K562 (cell line): ENCODE data around the gene PPT2. TPM values are rescaled to one million over a fixed set of nuclear protein-coding genes. Genes with fewer than 3 reads are reported as not detected.
A peak's percentile ranks its signal among the peaks of the same experiment; 100 is the strongest.

Experiments
- ATAC-seq: fragments of 200-7000 bp; cut with Tn5 transposase; 3 replicates; pipeline ENCODE4 v1.9.1; 2020; ENCODE audit warnings: moderate library complexity
- BruUV-seq: library from RNA; stranded (reverse); fragments of 400-500 nt; replicated peaks from 2 replicates; lab custom pipeline; 2021; lab: Mats Ljungman, UMichigan
- CTCF ChIA-PET: fragments of 300-600 bp; formaldehyde crosslinking; extraction: SDS; loops from one replicate; lab custom pipeline; 2021; ENCODE audit warnings: low intra/inter-chr PET ratio; lab: Yijun Ruan, JAX
- POLR2A ChIA-PET: fragments of 300-600, 350-650 bp; sonication (Branson Sonifier 250); formaldehyde crosslinking; extraction: SDS; loops from one replicate; lab custom pipeline; 2021; ENCODE audit warnings: antibody characterized with exemption, inconsistent platforms; lab: Yijun Ruan, JAX
- DNase-seq, 4 experiments: peaks; one replicate each; pipeline versions ENCODE4 v3.0.0 to v3.0.0-alpha.2; 2011 to 2018; ENCODE audit warnings: low spot score in 3 of 4, mixed read lengths in 3 of 4; ENCODE audit errors: extremely low read depth in 1 of 4
- FAIRE-seq: peaks from 2 replicates; lab custom pipeline; 2011; peaks lifted over from hg19 to GRCh38; lab: Jason Lieb, UNC
- H2AFZ ChIP-seq: 2 replicates; pipeline ENCODE4 v1.6.0; 2011; ENCODE audit warnings: low read depth, low read length, control low read depth, inconsistent platforms
- H3K27ac ChIP-seq: fragments of 200-600 bp; 3 replicates; pipeline ENCODE4 v1.8.0; 2011; ENCODE audit warnings: low read depth, mild to moderate bottlenecking, control low read depth, inconsistent platforms, low read length, moderate library complexity, mixed read lengths; ENCODE audit errors: extremely low read depth
- H3K27me3 ChIP-seq, 2 experiments: fragments of 300-600 bp in 1 of 2; 2 replicates in 1 of 2; 3 replicates in 1 of 2; pipeline versions ENCODE4 v1.6.0 to v1.8.0; 2011; ENCODE audit warnings: inconsistent platforms in 2 of 2, low read length in 2 of 2, mild to moderate bottlenecking in 1 of 2, mixed read lengths in 1 of 2, moderate library complexity in 1 of 2; ENCODE audit not compliant: control insufficient read depth in 2 of 2, insufficient read depth in 2 of 2
- H3K36me3 ChIP-seq: fragments of 300-600 bp; 3 replicates; pipeline ENCODE4 v1.8.0; 2011; ENCODE audit warnings: mild to moderate bottlenecking, low read length, inconsistent platforms; ENCODE audit not compliant: control insufficient read depth, insufficient read depth
- H3K4me1 ChIP-seq, 2 experiments: fragments of 200-600 bp in 1 of 2; replicated peaks in 1 of 2; 2 replicates in 1 of 2; 3 replicates in 1 of 2; pipeline versions ENCODE4 v1.5.1 to v1.8.0; 2011; ENCODE audit warnings: inconsistent platforms in 2 of 2, low read length in 2 of 2, mild to moderate bottlenecking in 1 of 2, mixed read lengths in 1 of 2, moderate library complexity in 1 of 2; ENCODE audit not compliant: control insufficient read depth in 2 of 2, insufficient read depth in 2 of 2
- H3K4me2 ChIP-seq: 2 replicates; pipeline ENCODE4 v1.6.1; 2011; ENCODE audit warnings: low read length, control low read depth, inconsistent platforms, mixed read lengths; ENCODE audit not compliant: insufficient read depth
- H3K4me3 ChIP-seq: fragments of 200-600 bp; sonication (generic), shearing (Covaris generic); 2 replicates; pipeline ENCODE4 v1.5.1; 2016; ENCODE audit warnings: control low read depth, inconsistent platforms
- H3K79me2 ChIP-seq: fragments of 200-600 bp; 3 replicates; pipeline ENCODE4 v1.8.0; 2011; ENCODE audit warnings: low read length, inconsistent platforms; ENCODE audit not compliant: control insufficient read depth, insufficient read depth
- H3K9ac ChIP-seq, 2 experiments: 2 replicates each; pipeline versions ENCODE4 v1.6.0 to v1.6.1; 2011; ENCODE audit warnings: low read depth in 2 of 2, low read length in 2 of 2, control low read depth in 1 of 2, inconsistent platforms in 1 of 2, mild to moderate bottlenecking in 1 of 2, mixed read lengths in 1 of 2; ENCODE audit not compliant: insufficient read depth in 1 of 2
- H3K9me1 ChIP-seq: one replicate; pipeline ENCODE4 v1.6.0; 2011; ENCODE audit warnings: inconsistent platforms, mild to moderate bottlenecking, low read length, moderate library complexity; ENCODE audit not compliant: control insufficient read depth, insufficient read depth
- H3K9me3 ChIP-seq: replicated peaks from 2 replicates; pipeline ENCODE4 v1.5.1; 2011; ENCODE audit warnings: low read depth, low read length, inconsistent platforms; ENCODE audit not compliant: control insufficient read depth, insufficient read depth
- H4K20me1 ChIP-seq: replicated peaks from 2 replicates; pipeline ENCODE4 v1.6.1; 2011; ENCODE audit warnings: low read length, inconsistent platforms, mixed read lengths; ENCODE audit not compliant: control insufficient read depth, insufficient read depth
- CBFB ChIP-seq: sonication (generic); formaldehyde crosslinking; IDR thresholded peaks from 2 replicates; pipeline ENCODE4 v1.4.0; 2020; ENCODE audit warnings: mild to moderate bottlenecking, missing genetic modification reagents
- CHD1 ChIP-seq: fragments of 200-600 bp; sonication (generic); IDR thresholded peaks from one replicate; pipeline ENCODE4 v1.6.1; 2012; ENCODE audit warnings: mild to moderate bottlenecking, moderate library complexity, low read length, inconsistent platforms
- GATAD2A ChIP-seq: fragments of 450-650 bp; IDR thresholded peaks from 2 replicates; pipeline ENCODE4 v1.6.1; 2017
- HDAC3 ChIP-seq: fragments of 450-650 bp; IDR thresholded peaks from 2 replicates; pipeline ENCODE4 v1.6.1; 2018; ENCODE audit warnings: borderline replicate concordance, mild to moderate bottlenecking, moderate library complexity; ENCODE audit not compliant: partially characterized antibody
- HIVEP1 ChIP-seq: fragments of 250-450 bp; sonication (Bioruptor Pico); IDR thresholded peaks from 2 replicates; pipeline ENCODE4 v1.4.0; 2020; ENCODE audit warnings: mild to moderate bottlenecking
- MYBL2 ChIP-seq, 2 experiments: fragments of 450-650 bp in 1 of 2; sonication (generic) in 1 of 2; formaldehyde crosslinking in 1 of 2; IDR thresholded peaks; 2 replicates each; pipeline versions ENCODE4 v1.6.1 to v1.8.1; 2017 to 2022; ENCODE audit warnings: borderline replicate concordance in 1 of 2, inconsistent platforms in 1 of 2, low read depth in 1 of 2, mild to moderate bottlenecking in 1 of 2, missing genetic modification reagents in 1 of 2, moderate library complexity in 1 of 2
- SMARCC2 ChIP-seq: fragments of 450-650 bp; IDR thresholded peaks from 2 replicates; pipeline ENCODE4 v1.6.1; 2017; ENCODE audit warnings: antibody characterized with exemption, moderate library complexity, mild to moderate bottlenecking, low read depth
- ZNF407 ChIP-seq: fragments of 450-650 bp; IDR thresholded peaks from 2 replicates; pipeline ENCODE4 v1.6.1; 2016; ENCODE audit warnings: low read depth
- ZNF639 ChIP-seq, 2 experiments: fragments of 200-800 bp in 1 of 2; sonication (Bioruptor generic) in 1 of 2; sonication (generic) in 1 of 2; formaldehyde crosslinking in 1 of 2; IDR thresholded peaks in 1 of 2; conservative IDR thresholded peaks in 1 of 2; 2 replicates each; pipeline versions ENCODE4 v1.5.0 to v1.6.1; 2016 to 2020; ENCODE audit warnings: missing compliant biosample characterization in 1 of 2, missing genetic modification characterization in 1 of 2, missing genetic modification reagents in 1 of 2
- ZNF778 ChIP-seq: fragments of 450-650 bp; formaldehyde crosslinking; IDR thresholded peaks from 2 replicates; pipeline ENCODE4 v1.4.0; 2020; ENCODE audit warnings: mild to moderate bottlenecking, moderate library complexity
- WGBS: fragments of 100-300 bp; shearing (Covaris generic); methylation state at CpG from one replicate; pipeline ENCODE4 v1.1.6; 2016; ENCODE audit warnings: low coverage, mixed read lengths; ENCODE audit not compliant: insufficient coverage; ENCODE audit errors: missing lambda C conversion rate; 5-methylcytosine and 5-hydroxymethylcytosine counted together
- in situ Hi-C: fragments of 300-500 bp; cut with MboI; formaldehyde crosslinking; loops from 4 replicates; pipeline ENCODE4 v1.15.0; 2018; ENCODE audit warnings: inconsistent platforms, mixed read lengths
- intact Hi-C: fragments of 100-400 bp; cut with micrococcal nuclease; formaldehyde crosslinking; loops from 2 replicates; pipeline ENCODE4 v1.14.2; 2022
- polyA plus RNA-seq, 8 experiments: library from polyadenylated mRNA; depleted of rRNA in 4 of 8; stranded (reverse) in 5 of 8; unstranded in 3 of 8; fragments of >200 nt; fragmentation: Nextera tagmentation in 2 of 8; fragmentation: Illumina TruSeq in 1 of 8; extraction: Ambion mirVana in 2 of 8; extraction: Trizol in 1 of 8; gene quantifications; 2 replicates each; pipeline versions ENCODE4 v1.2.1 to v1.2.3, GENCODE V29; 2011 to 2014; ENCODE audit warnings: inconsistent platforms in 1 of 8, missing spikeins in 1 of 8
- total RNA-seq, 7 experiments: library from RNA; depleted of rRNA in 6 of 7; stranded (reverse); fragments of >200 nt in 6 of 7; fragmentation: Illumina TruSeq in 2 of 7; extraction: Trizol in 2 of 7; gene quantifications; 2 replicates each; pipeline versions ENCODE4 v1.2.1 to v1.2.3, GENCODE V29; 2011 to 2021; ENCODE audit warnings: low replicate concordance in 1 of 7

PPT2 gene
- total and polyA plus RNA-seq, 9 of the 15 experiments (the other 6 are each of a cell fraction or from before 2014, with no cell fraction given) = 27.4 to 98.8 (median 69.9) TPM

- H3K9me1 ChIP-seq = peaks cover 7% of the 10 kb centered on the region
- peaks cover 75% of the 10 kb centered on the region; the same call in 2 of the 3 replicates for H3K36me3 ChIP-seq
- H3K27ac ChIP-seq = peak overlapping the region; percentile 56; the same call in 2 of the 3 replicates
- no TSS peak for BruUV-seq
- peaks cover 58% of the 10 kb centered on the region for H3K79me2 ChIP-seq
- no peaks in the 10 kb centered on the region for H3K27me3 ChIP-seq
- H3K4me2 ChIP-seq = no peak overlapping the region
- FAIRE-seq (no peak), ATAC-seq (no peak), DNase-seq (no peak)
- CTCF ChIA-PET = no interaction called here
- peak overlapping the region; percentile 7 to 82; a peak in 2 of 4 replicates for H3K9ac ChIP-seq
- H3K4me1 ChIP-seq = peaks cover 56 to 58% of the 10 kb centered on the region in 2 experiments
- in situ Hi-C loops = no loop called here
- 87% methylated on average over 3 of the region's 3 CpGs for WGBS
- H3K9me3 ChIP-seq = no peaks in the 10 kb centered on the region
- intact Hi-C loops = no loop called here
- no peak overlapping the region for H2AFZ ChIP-seq
- POLR2A ChIA-PET = interaction anchor here (0.6 to 1.9 kb wide), 6 partner anchors 10 to 231 kb away, joined by 3 to 20 read pairs (median 5); partner anchors contain the start of genes ATF6B, FKBPL and GPSM3
- H3K4me3 ChIP-seq = no peak overlapping the region
- H4K20me1 ChIP-seq = no peaks in the 10 kb centered on the region
- no peak for TF ChIP-seq MYBL2 (IDR thresholded peaks at IDR 0.05; ENCODE audit: low read depth)
- TF ChIP-seq MYBL2 (CRISPR knock-in tag; IDR thresholded peaks at IDR 0.05; ENCODE audit: borderline replicate concordance) = no peak
- TF ChIP-seq CBFB (CRISPR knock-in tag) = no peak
- TF ChIP-seq HDAC3 = no peak
- no peak for TF ChIP-seq CHD1
- TF ChIP-seq ZNF407 = no peak
- no peak for TF ChIP-seq HIVEP1
- TF ChIP-seq ZNF778 (CRISPR knock-in tag) = no peak
- no peak for TF ChIP-seq SMARCC2
- no peak for TF ChIP-seq ZNF639 (CRISPR knock-in tag; conservative IDR thresholded peaks at IDR 0.05 in 1 of 2, IDR thresholded peaks at IDR 0.05 in 1 of 2)
- no peak for TF ChIP-seq GATAD2A
Observed at GRCh38 chr6:32183030-32183429, 29.1 kb downstream of the PPT2 start.
